HepG2 (cell line): Measurements from ENCODE around the gene MDP1. TPM values are rescaled to one million over a fixed set of nuclear protein-coding genes. Genes with fewer than 3 reads are reported as not detected.

ENCODE experiments used
- polyA plus RNA-seq, 8 experiments: library from polyadenylated mRNA; depleted of rRNA in 3 of 8; stranded (reverse) in 7 of 8; unstranded in 1 of 8; fragments of >200 nt; fragmentation: Illumina TruSeq in 4 of 8; extraction: Trizol in 4 of 8; gene quantifications; 2 replicates each; pipeline versions ENCODE4 v1.2.1 to v1.2.3, GENCODE V29; 2011 to 2016; ENCODE audit warnings: low read depth in 4 of 8, missing spikeins in 1 of 8, mixed read lengths in 1 of 8; ENCODE audit not compliant: insufficient read depth in 1 of 8
- small RNA-seq, 3 experiments: library from RNA; depleted of rRNA; stranded (forward); fragments of <200 nt; gene quantifications; one replicate each; pipeline ENCODE3, GENCODE V24; 2012; ENCODE audit warnings: low read depth in 2 of 3, low replicate concordance in 1 of 3; ENCODE audit not compliant: insufficient read length in 3 of 3, insufficient read depth in 2 of 3
- total RNA-seq, 5 experiments: library from RNA; depleted of rRNA; stranded (reverse); fragments of >200 nt; fragmentation: Illumina TruSeq; extraction: Trizol; gene quantifications; 2 replicates each; pipeline ENCODE4 v1.2.3, GENCODE V29; 2016; ENCODE audit warnings: low read depth in 1 of 5

MDP1 gene
- total and polyA plus RNA-seq, 2 of the 13 experiments (the other 11 are each of a cell fraction or from before 2014, with no cell fraction given) = 44.1 to 48.7 TPM

Small RNA genes lying within 50 kb of the gene (small RNA-seq; reads per million reads assigned to genes)
- gene AL136295.4 (0 reads per million in 3 experiments), gene CHMP4A (0 reads per million in 3 experiments), gene IPO4 (0 to 0.33 (median 0) reads per million in 3 experiments), gene IRF9 (0 reads per million in 3 experiments), gene MDP1 (0 reads per million in 3 experiments)

Other genes with a start within 250 kb of the MDP1 start
Only the 30 nearest of the 34 such genes appear.
- gene CARMIL3, start 164.1 kb downstream of the MDP1 start, total RNA-seq (2016; rRNA removed; fragmentation: Illumina TruSeq; extraction: Trizol) = 0.13 and 0.27 TPM in 2 replicates
- gene CARMIL3, start 164.1 kb downstream of the MDP1 start, polyA plus RNA-seq (2011; rRNA removed) = 0.55 and 0.85 TPM in 2 replicates
- gene CPNE6, start 144.5 kb downstream of the MDP1 start, total RNA-seq (2016; rRNA removed; fragmentation: Illumina TruSeq; extraction: Trizol) = not detected in 2 replicates
- 0.03 TPM in 1 of 2 replicates, not detected in the other for gene CPNE6, start 144.5 kb downstream of the MDP1 start, polyA plus RNA-seq (2011; rRNA removed)
- 118 and 129 TPM in 2 replicates for gene PCK2, start 121.8 kb downstream of the MDP1 start, total RNA-seq (2016; rRNA removed; fragmentation: Illumina TruSeq; extraction: Trizol)
- 272 and 316 TPM in 2 replicates for gene PCK2, start 121.8 kb downstream of the MDP1 start, polyA plus RNA-seq (2011; rRNA removed)
- gene DCAF11, start 101.3 kb downstream of the MDP1 start, total RNA-seq (2016; rRNA removed; fragmentation: Illumina TruSeq; extraction: Trizol) = 257 and 342 TPM in 2 replicates
- gene DCAF11, start 101.3 kb downstream of the MDP1 start, polyA plus RNA-seq (2011; rRNA removed) = 150 and 176 TPM in 2 replicates
- gene NRL, start 101.1 kb downstream of the MDP1 start, total RNA-seq (2016; rRNA removed; fragmentation: Illumina TruSeq; extraction: Trizol) = 4.7 and 5.2 TPM in 2 replicates
- 2.5 and 3.4 TPM in 2 replicates for gene NRL, start 101.1 kb downstream of the MDP1 start, polyA plus RNA-seq (2011; rRNA removed)
- 3.1 and 5.8 TPM in 2 replicates for gene FITM1, start 85.4 kb downstream of the MDP1 start, total RNA-seq (2016; rRNA removed; fragmentation: Illumina TruSeq; extraction: Trizol)
- 2.7 and 3.6 TPM in 2 replicates for gene FITM1, start 85.4 kb downstream of the MDP1 start, polyA plus RNA-seq (2011; rRNA removed)
- gene PSME1, start 79.9 kb downstream of the MDP1 start, total RNA-seq (2016; rRNA removed; fragmentation: Illumina TruSeq; extraction: Trizol) = 608 and 713 TPM in 2 replicates
- 144 and 159 TPM in 2 replicates for gene PSME1, start 79.9 kb downstream of the MDP1 start, polyA plus RNA-seq (2011; rRNA removed)
- gene EMC9, start 74.5 kb downstream of the MDP1 start, total RNA-seq (2016; rRNA removed; fragmentation: Illumina TruSeq; extraction: Trizol) = 71.2 and 78.7 TPM in 2 replicates
- gene EMC9, start 74.5 kb downstream of the MDP1 start, polyA plus RNA-seq (2011; rRNA removed) = 60.5 and 63.9 TPM in 2 replicates
- 716 and 834 TPM in 2 replicates for gene PSME2, start 69.5 kb downstream of the MDP1 start, total RNA-seq (2016; rRNA removed; fragmentation: Illumina TruSeq; extraction: Trizol)
- 332 and 362 TPM in 2 replicates for gene PSME2, start 69.5 kb downstream of the MDP1 start, polyA plus RNA-seq (2011; rRNA removed)
- 65.9 and 86.8 TPM in 2 replicates for gene RNF31, start 68.6 kb downstream of the MDP1 start, total RNA-seq (2016; rRNA removed; fragmentation: Illumina TruSeq; extraction: Trizol)
- gene RNF31, start 68.6 kb downstream of the MDP1 start, polyA plus RNA-seq (2011; rRNA removed) = 48.2 and 59.0 TPM in 2 replicates
- gene IRF9, start 54.8 kb downstream of the MDP1 start, total RNA-seq (2016; rRNA removed; fragmentation: Illumina TruSeq; extraction: Trizol) = 13.8 and 14.9 TPM in 2 replicates
- 49.7 and 60.9 TPM in 2 replicates for gene IRF9, start 54.8 kb downstream of the MDP1 start, polyA plus RNA-seq (2011; rRNA removed)
- 3.4 TPM in 1 of 2 replicates, not detected in the other for gene REC8, start 44.0 kb downstream of the MDP1 start, total RNA-seq (2016; rRNA removed; fragmentation: Illumina TruSeq; extraction: Trizol)
- 14.7 and 17.3 TPM in 2 replicates for gene REC8, start 44.0 kb downstream of the MDP1 start, polyA plus RNA-seq (2011; rRNA removed)
- gene IPO4, start 27.2 kb downstream of the MDP1 start, total RNA-seq (2016; rRNA removed; fragmentation: Illumina TruSeq; extraction: Trizol) = 149 and 179 TPM in 2 replicates
- gene IPO4, start 27.2 kb downstream of the MDP1 start, polyA plus RNA-seq (2011; rRNA removed) = 37.4 and 39.0 TPM in 2 replicates
- 56.4 and 110 TPM in 2 replicates for gene TM9SF1, start 20.6 kb downstream of the MDP1 start, total RNA-seq (2016; rRNA removed; fragmentation: Illumina TruSeq; extraction: Trizol)
- 83.2 and 85.1 TPM in 2 replicates for gene TM9SF1, start 20.6 kb downstream of the MDP1 start, polyA plus RNA-seq (2011; rRNA removed)
- gene TSSK4, start 10.4 kb downstream of the MDP1 start, total RNA-seq (2016; rRNA removed; fragmentation: Illumina TruSeq; extraction: Trizol) = 0.44 TPM in 1 of 2 replicates, not detected in the other
- gene TSSK4, start 10.4 kb downstream of the MDP1 start, polyA plus RNA-seq (2011; rRNA removed) = 0.08 and 0.14 TPM in 2 replicates
- gene CHMP4A, start 2.6 kb downstream of the MDP1 start, total RNA-seq (2016; rRNA removed; fragmentation: Illumina TruSeq; extraction: Trizol) = 113 and 140 TPM in 2 replicates
- gene CHMP4A, start 2.6 kb downstream of the MDP1 start, polyA plus RNA-seq (2011; rRNA removed) = 80.8 and 83.6 TPM in 2 replicates
- gene NEDD8, start 16.3 kb upstream of the MDP1 start, total RNA-seq (2016; rRNA removed; fragmentation: Illumina TruSeq; extraction: Trizol) = 713 and 818 TPM in 2 replicates
- 473 and 535 TPM in 2 replicates for gene NEDD8, start 16.3 kb upstream of the MDP1 start, polyA plus RNA-seq (2011; rRNA removed)
- 273 and 345 TPM in 2 replicates for gene GMPR2, start 16.9 kb upstream of the MDP1 start, total RNA-seq (2016; rRNA removed; fragmentation: Illumina TruSeq; extraction: Trizol)
- gene GMPR2, start 16.9 kb upstream of the MDP1 start, polyA plus RNA-seq (2011; rRNA removed) = 185 and 210 TPM in 2 replicates
- 73.5 and 73.7 TPM in 2 replicates for gene TINF2, start 26.6 kb upstream of the MDP1 start, total RNA-seq (2016; rRNA removed; fragmentation: Illumina TruSeq; extraction: Trizol)
- 52.0 and 59.8 TPM in 2 replicates for gene TINF2, start 26.6 kb upstream of the MDP1 start, polyA plus RNA-seq (2011; rRNA removed)
- gene TGM1, start 47.1 kb upstream of the MDP1 start, total RNA-seq (2016; rRNA removed; fragmentation: Illumina TruSeq; extraction: Trizol) = 1.9 and 3.2 TPM in 2 replicates
- gene TGM1, start 47.1 kb upstream of the MDP1 start, polyA plus RNA-seq (2011; rRNA removed) = 9.5 and 10.6 TPM in 2 replicates
- 31.2 and 57.9 TPM in 2 replicates for gene RABGGTA, start 55.5 kb upstream of the MDP1 start, total RNA-seq (2016; rRNA removed; fragmentation: Illumina TruSeq; extraction: Trizol)
- gene RABGGTA, start 55.5 kb upstream of the MDP1 start, polyA plus RNA-seq (2011; rRNA removed) = 90.8 and 111 TPM in 2 replicates
- 46.3 and 60.8 TPM in 2 replicates for gene DHRS1, start 83.7 kb upstream of the MDP1 start, total RNA-seq (2016; rRNA removed; fragmentation: Illumina TruSeq; extraction: Trizol)
- 49.8 and 52.2 TPM in 2 replicates for gene DHRS1, start 83.7 kb upstream of the MDP1 start, polyA plus RNA-seq (2011; rRNA removed)
- gene NOP9, start 83.8 kb upstream of the MDP1 start, total RNA-seq (2016; rRNA removed; fragmentation: Illumina TruSeq; extraction: Trizol) = 61.6 and 64.5 TPM in 2 replicates
- gene NOP9, start 83.8 kb upstream of the MDP1 start, polyA plus RNA-seq (2011; rRNA removed) = 24.5 and 33.8 TPM in 2 replicates
- 22.4 and 35.8 TPM in 2 replicates for gene CIDEB, start 91.9 kb upstream of the MDP1 start, total RNA-seq (2016; rRNA removed; fragmentation: Illumina TruSeq; extraction: Trizol)
- gene CIDEB, start 91.9 kb upstream of the MDP1 start, polyA plus RNA-seq (2011; rRNA removed) = 110 and 143 TPM in 2 replicates
- 1.4 and 6.9 TPM in 2 replicates for gene LTB4R2, start 94.1 kb upstream of the MDP1 start, total RNA-seq (2016; rRNA removed; fragmentation: Illumina TruSeq; extraction: Trizol)
- gene LTB4R2, start 94.1 kb upstream of the MDP1 start, polyA plus RNA-seq (2011; rRNA removed) = 3.9 and 6.1 TPM in 2 replicates
- 1.00 and 3.2 TPM in 2 replicates for gene LTB4R, start 95.4 kb upstream of the MDP1 start, total RNA-seq (2016; rRNA removed; fragmentation: Illumina TruSeq; extraction: Trizol)
- 8.2 and 12.4 TPM in 2 replicates for gene LTB4R, start 95.4 kb upstream of the MDP1 start, polyA plus RNA-seq (2011; rRNA removed)
- gene ADCY4, start 119.0 kb upstream of the MDP1 start, total RNA-seq (2016; rRNA removed; fragmentation: Illumina TruSeq; extraction: Trizol) = not detected in 2 replicates
- gene ADCY4, start 119.0 kb upstream of the MDP1 start, polyA plus RNA-seq (2011; rRNA removed) = 0.03 TPM in 1 of 2 replicates, not detected in the other
- gene RIPK3, start 123.9 kb upstream of the MDP1 start, total RNA-seq (2016; rRNA removed; fragmentation: Illumina TruSeq; extraction: Trizol) = not detected in 2 replicates
- not detected in 2 replicates for gene RIPK3, start 123.9 kb upstream of the MDP1 start, polyA plus RNA-seq (2011; rRNA removed)
- 0.04 TPM in 1 of 2 replicates, not detected in the other for gene NFATC4, start 152.1 kb upstream of the MDP1 start, total RNA-seq (2016; rRNA removed; fragmentation: Illumina TruSeq; extraction: Trizol)
- gene NFATC4, start 152.1 kb upstream of the MDP1 start, polyA plus RNA-seq (2011; rRNA removed) = 0.15 and 0.24 TPM in 2 replicates
- 1.1 and 1.3 TPM in 2 replicates for gene NYNRIN, start 182.9 kb upstream of the MDP1 start, total RNA-seq (2016; rRNA removed; fragmentation: Illumina TruSeq; extraction: Trizol)
- 0.63 and 0.95 TPM in 2 replicates for gene NYNRIN, start 182.9 kb upstream of the MDP1 start, polyA plus RNA-seq (2011; rRNA removed)